Stimulated activated CD8-positive, alpha-beta memory T cell treated with anti-CD3 and anti-CD28 coated beads, Interleukin-4, amount 100 ng/mL, for 48 hours (primary cell): ENCODE results near the gene SHLD2.
A peak's percentile ranks its signal among the peaks of the same experiment; 100 is the strongest.
"Not testable (repeated sequence)": the region's sequence is repeated elsewhere in the genome, so short reads cannot be mapped to it uniquely, and the experiment has no call there.

ENCODE experiments used
- DNase-seq: peaks from one replicate; pipeline ENCODE4 v3.0.0-alpha.2; 2020

The SHLD2 gene

GRCh38 chr10:87084291-87084782 lies 10.7 kb upstream of the SHLD2 start:
- DNase-seq = not testable (repeated sequence)

GRCh38 chr10:87085537-87085936 lies 9.5 kb upstream of the SHLD2 start:
- DNase-seq = no peak

- no peak for DNase-seq
Measured at GRCh38 chr10:87089746-87090145, 5.3 kb upstream of the SHLD2 start.

GRCh38 chr10:87090779-87091178 lies 4.2 kb upstream of the SHLD2 start:
- DNase-seq = no peak

DNA sequence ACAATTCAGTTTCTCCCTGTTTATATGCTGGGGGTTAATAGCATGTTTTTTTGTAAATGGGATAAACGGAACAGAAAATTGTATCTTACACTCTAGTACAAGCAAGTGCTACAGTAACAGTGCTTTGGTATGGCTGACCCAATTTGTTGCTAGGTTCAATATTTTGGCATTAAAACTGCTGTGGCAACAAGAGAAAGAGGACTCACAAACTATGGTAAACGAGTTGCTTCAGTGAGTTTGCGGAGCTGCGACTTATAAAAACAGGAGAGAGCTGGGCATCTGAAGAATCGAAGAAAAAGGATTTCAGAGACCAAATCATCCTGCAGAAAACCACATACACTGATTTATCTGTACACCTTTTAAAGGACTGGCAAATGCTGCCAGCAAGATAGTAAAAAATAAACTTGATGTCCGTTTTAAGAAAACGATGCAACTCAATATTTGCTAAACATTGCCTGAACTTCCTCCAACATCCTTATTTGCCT lies 2.6 kb upstream of the SHLD2 start:
- DNase-seq = no peak

GRCh38 chr10:87092861-87093631 lies 2.0 kb upstream of the SHLD2 start:
- DNase-seq = peak; percentile 36

DNA sequence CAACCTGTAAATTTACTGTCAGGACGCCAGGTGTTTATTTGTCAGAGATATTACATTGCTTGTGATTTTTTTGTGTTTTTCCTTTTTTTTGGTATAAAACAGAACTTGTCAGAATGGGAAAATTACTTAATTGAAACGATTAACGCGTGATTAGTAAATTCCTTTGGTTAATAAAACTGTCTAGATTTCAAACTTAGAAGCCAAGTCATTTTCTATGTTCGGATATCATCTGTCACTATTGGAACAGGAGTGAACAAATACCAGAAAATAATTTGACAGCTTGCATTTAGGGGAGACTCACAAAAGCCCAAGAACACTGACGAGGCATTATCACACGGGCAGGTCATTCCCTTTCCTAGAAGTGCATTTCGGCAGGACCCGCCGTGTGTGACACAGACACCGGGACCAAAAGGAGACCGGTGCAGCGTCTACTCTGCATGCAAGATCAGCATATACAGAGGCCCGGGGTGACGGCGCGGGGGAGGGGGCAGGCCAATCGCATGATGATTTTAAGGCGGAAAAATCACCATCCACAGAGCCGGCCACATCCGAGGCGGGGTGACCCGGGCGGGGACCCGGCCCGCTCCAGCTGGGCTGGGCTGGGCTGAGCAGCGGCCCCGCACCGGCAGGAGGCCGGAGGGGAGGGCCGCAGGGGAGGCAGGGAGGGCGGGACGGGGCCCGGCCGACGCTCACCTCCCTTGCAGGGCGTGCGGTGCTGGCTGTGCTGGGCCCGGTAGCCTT lies 1.2 kb upstream of the SHLD2 start:
- DNase-seq = peak; percentile 84

GRCh38 chr10:87095236-87095945 lies 385 bp downstream of the SHLD2 start:
- peak; percentile 80 for DNase-seq

- no peak for DNase-seq
Measured at GRCh38 chr10:87101996-87102395, 7.0 kb downstream of the SHLD2 start.

DNA sequence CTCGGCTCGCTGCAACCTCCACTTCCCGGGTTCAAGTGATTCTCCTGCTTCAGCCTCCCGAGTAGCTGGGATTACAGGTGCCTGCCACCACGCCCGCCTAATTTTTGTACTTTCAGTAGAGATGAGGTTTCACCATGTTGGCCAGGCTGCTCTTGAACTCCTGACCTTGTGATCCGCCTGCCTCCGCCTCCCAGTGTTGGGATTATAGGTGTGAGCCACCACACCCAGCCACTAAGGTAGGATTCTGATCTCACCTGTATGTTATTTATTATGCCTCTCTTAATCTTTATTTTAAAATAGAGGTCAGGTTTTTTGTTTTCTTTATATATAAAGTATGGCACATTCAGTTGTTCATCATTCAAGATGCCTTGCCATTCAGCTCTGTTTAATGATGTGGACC lies 9.7 kb downstream of the SHLD2 start:
- DNase-seq = not testable (repeated sequence)

DNA sequence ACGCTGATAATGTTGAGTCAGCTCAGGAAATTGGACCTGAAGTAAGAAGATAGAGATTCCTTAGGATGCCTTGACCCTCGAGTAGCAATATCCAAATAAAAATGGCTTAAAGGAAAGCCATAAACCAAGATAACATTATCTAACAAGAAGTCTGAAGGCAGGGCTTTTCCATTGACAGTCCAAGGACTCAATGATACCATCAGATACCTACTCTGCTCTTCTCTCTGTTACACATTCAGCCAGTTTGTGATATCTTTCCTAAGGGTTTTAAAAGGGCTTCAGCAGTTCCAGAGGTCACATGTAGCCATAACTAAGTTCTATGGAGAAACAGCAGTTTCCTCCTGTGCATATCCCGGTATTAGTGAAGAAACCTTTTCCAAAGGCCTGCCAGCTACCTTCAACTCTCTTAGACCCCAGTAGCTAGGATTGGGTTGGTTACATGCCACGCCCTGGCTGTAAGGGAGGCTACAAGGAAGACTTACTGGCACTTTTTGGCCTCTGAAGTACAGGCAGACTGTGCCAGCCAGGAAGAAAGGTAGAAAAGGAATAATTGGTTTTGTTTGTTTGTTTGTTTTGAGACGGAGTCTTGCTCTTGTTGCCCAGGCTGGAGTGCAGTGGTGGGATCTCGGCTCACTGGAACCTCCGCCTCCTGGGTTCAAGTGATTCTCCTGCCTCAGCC lies 10.6 kb downstream of the SHLD2 start:
- no peak for DNase-seq

GRCh38 chr10:87118122-87118521 lies 23.1 kb downstream of the SHLD2 start:
- DNase-seq = not testable (repeated sequence)

DNA sequence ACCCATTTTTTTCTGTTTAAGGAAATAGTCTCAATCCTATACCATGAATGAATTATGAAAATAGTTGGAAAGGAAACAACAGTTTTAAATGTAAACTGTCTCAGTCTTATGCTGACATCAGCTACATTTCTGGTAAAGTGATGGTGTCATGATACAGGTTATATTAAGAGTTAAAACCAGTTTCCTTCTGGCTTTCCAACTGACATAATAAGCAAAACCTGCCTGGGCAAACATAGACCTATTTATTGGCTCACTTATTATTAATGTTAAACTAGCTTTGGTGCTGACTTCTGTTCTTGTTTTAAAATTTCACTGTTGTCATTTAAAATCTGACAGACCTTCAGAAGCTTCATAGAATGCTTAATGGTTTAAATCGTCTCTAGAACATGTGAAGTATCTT lies 24.0 kb downstream of the SHLD2 start:
- not testable (repeated sequence) for DNase-seq

- DNase-seq = not testable (repeated sequence)
Measured at GRCh38 chr10:87123351-87123750, 28.3 kb downstream of the SHLD2 start.

DNA sequence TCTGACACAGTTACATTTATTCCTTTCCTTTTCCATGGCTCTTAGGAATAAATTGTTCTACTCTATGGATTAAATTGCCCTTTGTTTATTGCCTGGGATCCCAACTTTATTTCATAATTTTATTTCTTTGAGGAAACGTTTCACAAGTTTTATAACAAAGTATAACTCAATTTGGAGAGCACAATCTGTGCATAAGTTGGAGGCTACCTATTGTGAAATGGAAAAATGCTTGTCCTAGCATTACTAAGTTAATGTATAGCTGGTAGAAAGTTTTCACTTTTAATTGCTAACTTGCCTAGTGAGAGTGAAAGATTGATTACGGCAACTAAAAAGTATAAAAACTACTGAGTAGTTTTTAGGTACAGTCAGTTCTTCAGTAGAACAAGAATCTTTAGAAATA lies 32.0 kb downstream of the SHLD2 start:
- DNase-seq = not testable (repeated sequence)

GRCh38 chr10:87127607-87128156 lies 32.7 kb downstream of the SHLD2 start:
- DNase-seq = not testable (repeated sequence)

DNA sequence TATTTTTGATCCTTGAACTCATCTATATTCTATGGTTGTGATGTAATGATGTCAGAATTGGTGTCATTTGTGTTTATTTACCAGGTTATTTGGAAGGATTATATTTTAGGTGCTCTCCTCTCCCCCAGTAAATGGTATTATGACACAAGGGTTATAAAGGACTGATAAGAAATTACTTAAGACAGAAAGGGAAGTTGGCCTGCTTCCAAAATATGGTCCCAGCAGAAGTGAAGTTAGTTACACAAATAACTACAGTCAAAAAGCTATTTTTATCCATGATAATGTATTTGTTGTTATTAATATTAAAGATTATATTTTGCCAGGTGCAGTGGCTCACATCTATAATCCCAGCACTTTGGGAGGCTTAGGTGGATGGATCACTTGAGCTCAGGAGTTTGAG lies 37.2 kb downstream of the SHLD2 start:
- not testable (repeated sequence) for DNase-seq

DNA sequence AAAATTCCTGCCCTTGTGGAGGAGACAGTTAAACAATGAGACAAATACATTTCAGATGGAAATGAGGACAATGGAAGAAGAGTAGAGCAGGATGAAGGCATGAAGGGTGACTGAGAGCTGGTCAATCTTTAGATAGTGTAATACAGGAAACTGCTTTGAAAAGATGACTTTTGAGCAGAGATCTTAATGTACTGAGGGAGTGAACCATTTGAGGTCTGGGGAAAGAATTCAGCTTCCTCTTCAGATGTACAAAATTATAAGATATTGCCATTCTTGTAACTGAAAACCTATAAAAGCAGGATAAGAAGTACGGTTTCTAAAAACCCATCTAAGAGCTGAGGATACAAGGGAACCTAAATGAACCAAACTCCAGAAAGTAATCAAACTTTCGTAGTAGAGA lies 38.9 kb downstream of the SHLD2 start:
- not testable (repeated sequence) for DNase-seq

- DNase-seq = not testable (repeated sequence)
Measured at GRCh38 chr10:87134440-87134839, 39.4 kb downstream of the SHLD2 start.

DNA sequence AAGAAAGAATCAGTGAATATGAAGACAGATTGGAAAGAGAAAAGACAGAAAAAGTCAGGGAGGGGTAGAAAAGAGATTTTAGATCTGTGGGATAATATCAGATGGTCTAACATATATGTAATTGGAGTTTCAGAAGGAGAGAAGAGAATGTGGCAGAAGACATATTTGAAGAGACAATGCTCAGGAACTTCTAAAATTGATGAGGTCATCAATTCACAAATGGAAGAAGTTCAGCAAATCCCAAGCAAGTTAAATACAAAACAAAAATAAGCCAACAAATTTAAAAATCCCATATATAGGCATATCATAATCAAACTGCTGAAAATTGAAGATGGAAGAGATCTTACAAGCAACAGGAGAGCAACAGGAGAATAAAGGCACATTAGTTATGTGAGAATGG lies 42.5 kb downstream of the SHLD2 start:
- DNase-seq = not testable (repeated sequence)

- DNase-seq = not testable (repeated sequence)
Measured at GRCh38 chr10:87142230-87143108, 47.5 kb downstream of the SHLD2 start.
